GM10266 (cell line): ENCODE data around the gene SERPINA4.

Source experiments
- DNase-seq: peaks from one replicate; pipeline ENCODE4 v3.0.0; 2012; ENCODE audit errors: extremely low spot score
- TF ChIP-seq, protein P1 (sequence below): IDR thresholded peaks from 2 replicates; pipeline ENCODE4 v1.5.1; 2012; ENCODE audit warnings: mild to moderate bottlenecking, low read depth; ENCODE audit not compliant: control insufficient read depth, insufficient read depth; ENCODE audit errors: missing control alignments

SERPINA4 gene

DNA sequence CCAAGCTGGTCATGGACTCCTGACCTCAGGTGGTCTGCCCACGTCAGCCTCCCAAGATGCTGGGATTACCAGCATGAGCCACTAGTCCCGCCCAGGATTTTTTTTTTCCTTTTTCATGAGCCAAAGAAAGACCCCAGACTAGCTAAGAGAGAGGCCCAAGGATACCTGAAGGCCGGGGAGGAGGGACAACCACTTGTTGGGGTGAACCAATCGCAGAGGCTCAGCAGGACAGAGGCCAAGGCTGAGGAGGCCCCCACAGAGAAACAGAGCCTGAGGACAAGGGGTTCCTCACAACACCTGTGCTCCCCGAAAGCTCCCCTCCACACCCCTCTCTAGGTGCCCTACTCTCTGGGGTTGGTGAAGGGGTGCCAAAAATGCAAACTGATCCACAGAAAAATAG, 49.9 kb downstream of the SERPINA4 start:
- TF ChIP-seq, protein P1, sequence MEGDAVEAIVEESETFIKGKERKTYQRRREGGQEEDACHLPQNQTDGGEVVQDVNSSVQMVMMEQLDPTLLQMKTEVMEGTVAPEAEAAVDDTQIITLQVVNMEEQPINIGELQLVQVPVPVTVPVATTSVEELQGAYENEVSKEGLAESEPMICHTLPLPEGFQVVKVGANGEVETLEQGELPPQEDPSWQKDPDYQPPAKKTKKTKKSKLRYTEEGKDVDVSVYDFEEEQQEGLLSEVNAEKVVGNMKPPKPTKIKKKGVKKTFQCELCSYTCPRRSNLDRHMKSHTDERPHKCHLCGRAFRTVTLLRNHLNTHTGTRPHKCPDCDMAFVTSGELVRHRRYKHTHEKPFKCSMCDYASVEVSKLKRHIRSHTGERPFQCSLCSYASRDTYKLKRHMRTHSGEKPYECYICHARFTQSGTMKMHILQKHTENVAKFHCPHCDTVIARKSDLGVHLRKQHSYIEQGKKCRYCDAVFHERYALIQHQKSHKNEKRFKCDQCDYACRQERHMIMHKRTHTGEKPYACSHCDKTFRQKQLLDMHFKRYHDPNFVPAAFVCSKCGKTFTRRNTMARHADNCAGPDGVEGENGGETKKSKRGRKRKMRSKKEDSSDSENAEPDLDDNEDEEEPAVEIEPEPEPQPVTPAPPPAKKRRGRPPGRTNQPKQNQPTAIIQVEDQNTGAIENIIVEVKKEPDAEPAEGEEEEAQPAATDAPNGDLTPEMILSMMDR, result no peak
- DNase-seq, result no peak

- TF ChIP-seq, protein P1, result no peak
- DNase-seq, result no peak
Measured at GRCh38 chr14:94612174-94612573, 50.9 kb downstream of the SERPINA4 start, which contains the start of gene SERPINA3. SERPINA3 (plus strand) TSS chr14:94612391; CDS start chr14:94614442, 2,051 bp downstream.

DNA sequence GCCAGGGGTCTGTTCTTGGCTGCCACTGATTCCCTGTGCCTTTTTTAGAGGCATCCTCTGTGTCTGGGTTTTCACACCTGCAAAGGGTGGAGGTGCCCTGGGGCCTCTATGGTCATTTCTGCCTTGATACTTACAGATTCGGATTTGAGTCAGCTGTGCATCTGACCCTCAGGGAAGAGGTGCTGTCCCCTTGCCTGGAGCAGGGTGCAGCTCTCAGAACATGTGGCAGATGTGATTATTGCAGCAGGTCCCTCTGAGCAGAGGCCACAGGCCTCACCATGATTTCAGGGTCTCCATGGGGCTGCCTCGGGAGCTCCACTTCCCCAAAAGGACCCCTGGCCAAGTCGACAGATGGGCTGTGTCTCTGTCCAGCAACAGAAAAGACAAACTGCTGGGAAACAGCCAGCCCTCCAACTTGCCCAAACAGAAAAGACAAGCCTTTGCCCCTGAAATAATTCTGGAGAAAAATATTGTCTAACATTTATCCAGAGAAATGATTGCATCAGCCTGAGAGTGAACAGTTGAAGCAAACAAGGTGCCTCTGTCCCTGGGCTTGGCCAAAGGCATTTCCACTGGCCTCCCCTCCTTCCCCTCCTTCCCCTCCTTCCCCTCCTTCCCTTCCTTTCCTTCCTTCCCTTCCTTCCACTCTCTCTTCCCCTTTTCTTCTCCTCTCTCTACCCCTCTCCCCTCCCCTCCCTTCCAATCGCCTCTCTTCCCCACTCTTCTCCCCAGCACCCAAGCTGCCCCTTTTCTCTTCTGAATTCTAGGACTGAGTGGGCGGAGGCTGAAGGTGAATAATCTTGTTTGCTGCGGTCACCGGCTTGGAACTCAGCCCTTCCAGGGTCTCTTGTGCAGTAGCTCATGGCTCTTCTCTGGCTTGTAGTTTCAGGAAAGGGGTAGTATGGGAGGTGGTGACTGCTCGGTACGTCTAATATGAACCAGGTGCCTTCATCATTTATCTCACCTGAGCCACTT, 51.6 kb downstream of the SERPINA4 start:
- TF ChIP-seq, protein P1, result no peak
- no peak for DNase-seq

GRCh38 chr14:94613720-94614644, 52.7 kb downstream of the SERPINA4 start:
- DNase-seq, result no peak
- TF ChIP-seq, protein P1, result no peak

GRCh38 chr14:94614802-94615201, 53.6 kb downstream of the SERPINA4 start:
- no peak for DNase-seq
- TF ChIP-seq, protein P1, result no peak

GRCh38 chr14:94615254-94615653, 54.0 kb downstream of the SERPINA4 start:
- TF ChIP-seq, protein P1, result no peak
- DNase-seq, result no peak
